Measurements from ENCODE around the gene ADAMTS2. TPM values are rescaled to one million over a fixed set of nuclear protein-coding genes. Genes with fewer than 3 reads are reported as not detected.
A peak's percentile ranks its signal among the peaks of the same experiment; 100 is the strongest.

The ADAMTS2 gene
- total and polyA plus RNA-seq, 2 experiments from 2014 or later, result 1.6 to 8.1 TPM

DNA sequence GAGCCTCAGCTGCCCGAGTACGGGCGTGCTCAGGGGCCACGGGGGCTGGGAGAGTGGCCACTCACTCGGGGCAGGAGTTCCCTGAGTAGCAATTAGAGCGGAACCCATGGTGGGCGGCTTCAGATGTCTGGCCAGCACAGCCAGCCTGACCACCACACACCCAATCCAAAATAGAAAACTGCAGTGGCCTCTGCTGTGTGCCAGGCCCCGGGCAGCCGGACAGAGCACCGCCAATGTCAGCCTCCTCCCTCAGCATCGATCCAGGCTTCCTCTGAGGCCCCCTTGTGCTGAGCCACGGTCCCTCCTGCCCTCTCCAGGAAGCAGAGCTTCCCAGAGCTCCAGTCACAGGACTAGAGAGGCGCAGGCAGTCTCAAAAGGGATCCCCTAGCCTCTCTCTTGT is 2.7 kb downstream of the ADAMTS2 start:
- no peak for TF ChIP-seq JUNB (IDR thresholded peaks at IDR 0.05; ENCODE audit: unreplicated experiment)
- peak; percentile 15 to 45; a peak in 2 of 4 replicates for TF ChIP-seq CTCF (conservative IDR thresholded peaks at IDR 0.05; ENCODE audit: low read depth in 2 of 2)
- Histone ChIP-seq H2AFZ (no peak overlapping the region), H3K27ac (ENCODE audit: low read depth) (no peak overlapping the region), H3F3A (replicated peaks; ENCODE audit: low read depth) (0 out of 2 replicates have a peak, but pooled peaks cover 6% of the 10 kb centered on the region), H3K79me2 (replicated peaks; ENCODE audit: insufficient read depth) (no peaks in the 10 kb centered on the region), H3K4me2 (peak overlapping the region; percentile 99), H3K36me3 (ENCODE audit: insufficient read depth) (no peaks in the 10 kb centered on the region), H4K20me1 (replicated peaks; ENCODE audit: insufficient read depth) (no peaks in the 10 kb centered on the region; the same call in 1 of the 2 replicates), H3K4me1 (ENCODE audit: insufficient read depth) (peaks cover 19% of the 10 kb centered on the region; the same call in 1 of the 2 replicates), H3K9me2 (ENCODE audit: insufficient read depth) (no peaks in the 10 kb centered on the region), H3K4me3 (peak overlapping the region; percentile 83; the same call in 1 of the 2 replicates), H3K27me3 (ENCODE audit: insufficient read depth) (peaks cover 46% of the 10 kb centered on the region)
- H3K27me3 Mint-ChIP-seq (ENCODE audit: insufficient read depth, low read depth, poor library complexity), result peaks cover 46% of the 10 kb centered on the region
- H3K36me3 Mint-ChIP-seq (ENCODE audit: low read depth), result no peaks in the 10 kb centered on the region; the same call in 2 of the 3 replicates
- H3K27ac Mint-ChIP-seq, result no peak overlapping the region
- peak; percentile 58 for DNase-seq (ENCODE audit: low spot score)
- peaks cover 17% of the 10 kb centered on the region for H3K4me1 Mint-ChIP-seq
- H3K9me3 Mint-ChIP-seq, result peaks cover 2% of the 10 kb centered on the region; the same call in 2 of the 3 replicates
- ATAC-seq, result peak; percentile 11
- peak overlapping the region; percentile 74 for H3K4me3 Mint-ChIP-seq

GRCh38 chr5:179340465-179340864 is 4.8 kb downstream of the ADAMTS2 start:
- no peak overlapping the region for H3K4me2 ChIP-seq
- H3F3A ChIP-seq (replicated peaks; ENCODE audit: low read depth), result 0 out of 2 replicates have a peak, but pooled peaks cover 6% of the 10 kb centered on the region
- H3K9me2 ChIP-seq (ENCODE audit: insufficient read depth), result no peaks in the 10 kb centered on the region
- H2AFZ ChIP-seq, result no peak overlapping the region
- Mint-ChIP-seq H3K27ac (no peak overlapping the region), H3K4me3 (no peak overlapping the region), H3K4me1 (peaks cover 9% of the 10 kb centered on the region), H3K9me3 (peaks cover 2% of the 10 kb centered on the region; the same call in 2 of the 3 replicates), H3K27me3 (ENCODE audit: insufficient read depth, low read depth, poor library complexity) (peaks cover 29% of the 10 kb centered on the region), H3K36me3 (ENCODE audit: low read depth) (no peaks in the 10 kb centered on the region; the same call in 2 of the 3 replicates)
- no peaks in the 10 kb centered on the region for H3K79me2 ChIP-seq (replicated peaks; ENCODE audit: insufficient read depth)
- no peak overlapping the region for H3K4me3 ChIP-seq
- TF ChIP-seq, protein P1, sequence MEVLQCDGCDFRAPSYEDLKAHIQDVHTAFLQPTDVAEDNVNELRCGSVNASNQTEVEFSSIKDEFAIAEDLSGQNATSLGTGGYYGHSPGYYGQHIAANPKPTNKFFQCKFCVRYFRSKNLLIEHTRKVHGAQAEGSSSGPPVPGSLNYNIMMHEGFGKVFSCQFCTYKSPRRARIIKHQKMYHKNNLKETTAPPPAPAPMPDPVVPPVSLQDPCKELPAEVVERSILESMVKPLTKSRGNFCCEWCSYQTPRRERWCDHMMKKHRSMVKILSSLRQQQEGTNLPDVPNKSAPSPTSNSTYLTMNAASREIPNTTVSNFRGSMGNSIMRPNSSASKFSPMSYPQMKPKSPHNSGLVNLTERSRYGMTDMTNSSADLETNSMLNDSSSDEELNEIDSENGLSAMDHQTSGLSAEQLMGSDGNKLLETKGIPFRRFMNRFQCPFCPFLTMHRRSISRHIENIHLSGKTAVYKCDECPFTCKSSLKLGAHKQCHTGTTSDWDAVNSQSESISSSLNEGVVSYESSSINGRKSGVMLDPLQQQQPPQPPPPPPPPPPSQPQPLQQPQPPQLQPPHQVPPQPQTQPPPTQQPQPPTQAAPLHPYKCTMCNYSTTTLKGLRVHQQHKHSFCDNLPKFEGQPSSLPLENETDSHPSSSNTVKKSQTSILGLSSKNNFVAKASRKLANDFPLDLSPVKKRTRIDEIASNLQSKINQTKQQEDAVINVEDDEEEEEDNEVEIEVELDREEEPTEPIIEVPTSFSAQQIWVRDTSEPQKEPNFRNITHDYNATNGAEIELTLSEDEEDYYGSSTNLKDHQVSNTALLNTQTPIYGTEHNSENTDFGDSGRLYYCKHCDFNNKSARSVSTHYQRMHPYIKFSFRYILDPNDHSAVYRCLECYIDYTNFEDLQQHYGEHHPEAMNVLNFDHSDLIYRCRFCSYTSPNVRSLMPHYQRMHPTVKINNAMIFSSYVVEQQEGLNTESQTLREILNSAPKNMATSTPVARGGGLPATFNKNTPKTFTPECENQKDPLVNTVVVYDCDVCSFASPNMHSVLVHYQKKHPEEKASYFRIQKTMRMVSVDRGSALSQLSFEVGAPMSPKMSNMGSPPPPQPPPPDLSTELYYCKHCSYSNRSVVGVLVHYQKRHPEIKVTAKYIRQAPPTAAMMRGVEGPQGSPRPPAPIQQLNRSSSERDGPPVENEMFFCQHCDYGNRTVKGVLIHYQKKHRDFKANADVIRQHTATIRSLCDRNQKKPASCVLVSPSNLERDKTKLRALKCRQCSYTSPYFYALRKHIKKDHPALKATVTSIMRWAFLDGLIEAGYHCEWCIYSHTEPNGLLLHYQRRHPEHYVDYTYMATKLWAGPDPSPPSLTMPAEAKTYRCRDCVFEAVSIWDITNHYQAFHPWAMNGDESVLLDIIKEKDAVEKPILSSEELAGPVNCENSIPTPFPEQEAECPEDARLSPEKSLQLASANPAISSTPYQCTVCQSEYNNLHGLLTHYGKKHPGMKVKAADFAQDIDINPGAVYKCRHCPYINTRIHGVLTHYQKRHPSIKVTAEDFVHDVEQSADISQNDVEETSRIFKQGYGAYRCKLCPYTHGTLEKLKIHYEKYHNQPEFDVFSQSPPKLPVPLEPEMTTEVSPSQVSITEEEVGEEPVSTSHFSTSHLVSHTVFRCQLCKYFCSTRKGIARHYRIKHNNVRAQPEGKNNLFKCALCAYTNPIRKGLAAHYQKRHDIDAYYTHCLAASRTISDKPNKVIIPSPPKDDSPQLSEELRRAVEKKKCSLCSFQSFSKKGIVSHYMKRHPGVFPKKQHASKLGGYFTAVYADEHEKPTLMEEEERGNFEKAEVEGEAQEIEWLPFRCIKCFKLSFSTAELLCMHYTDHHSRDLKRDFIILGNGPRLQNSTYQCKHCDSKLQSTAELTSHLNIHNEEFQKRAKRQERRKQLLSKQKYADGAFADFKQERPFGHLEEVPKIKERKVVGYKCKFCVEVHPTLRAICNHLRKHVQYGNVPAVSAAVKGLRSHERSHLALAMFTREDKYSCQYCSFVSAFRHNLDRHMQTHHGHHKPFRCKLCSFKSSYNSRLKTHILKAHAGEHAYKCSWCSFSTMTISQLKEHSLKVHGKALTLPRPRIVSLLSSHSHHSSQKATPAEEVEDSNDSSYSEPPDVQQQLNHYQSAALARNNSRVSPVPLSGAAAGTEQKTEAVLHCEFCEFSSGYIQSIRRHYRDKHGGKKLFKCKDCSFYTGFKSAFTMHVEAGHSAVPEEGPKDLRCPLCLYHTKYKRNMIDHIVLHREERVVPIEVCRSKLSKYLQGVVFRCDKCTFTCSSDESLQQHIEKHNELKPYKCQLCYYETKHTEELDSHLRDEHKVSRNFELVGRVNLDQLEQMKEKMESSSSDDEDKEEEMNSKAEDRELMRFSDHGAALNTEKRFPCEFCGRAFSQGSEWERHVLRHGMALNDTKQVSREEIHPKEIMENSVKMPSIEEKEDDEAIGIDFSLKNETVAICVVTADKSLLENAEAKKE (CRISPR knock-in tag; IDR thresholded peaks at IDR 0.05), result no peak
- TF ChIP-seq POLR2AphosphoS5 (IDR thresholded peaks at IDR 0.05; ENCODE audit: low read depth) (no peak), JUNB (IDR thresholded peaks at IDR 0.05; ENCODE audit: unreplicated experiment) (no peak), ETS1 (IDR thresholded peaks at IDR 0.05) (no peak), ZNF114 (CRISPR knock-in tag; IDR thresholded peaks at IDR 0.05) (no peak), EZH2 (IDR thresholded peaks at IDR 0.05; ENCODE audit: low read depth, unreplicated experiment) (no peak), STAT1 (IDR thresholded peaks at IDR 0.05; ENCODE audit: unreplicated experiment) (no peak), CTCF (conservative IDR thresholded peaks at IDR 0.05; ENCODE audit: low read depth in 2 of 2) (no peak), CREB1 (CRISPR knock-in tag; IDR thresholded peaks at IDR 0.05; ENCODE audit: low read depth) (no peak)
- H3K27me3 ChIP-seq (ENCODE audit: insufficient read depth), result peaks cover 25% of the 10 kb centered on the region
- H3K4me1 ChIP-seq (ENCODE audit: insufficient read depth), result peaks cover 11% of the 10 kb centered on the region; the same call in 1 of the 2 replicates
- no peaks in the 10 kb centered on the region for H3K36me3 ChIP-seq (ENCODE audit: insufficient read depth)
- no peak for ATAC-seq
- H4K20me1 ChIP-seq (replicated peaks; ENCODE audit: insufficient read depth), result no peaks in the 10 kb centered on the region; the same call in 1 of the 2 replicates
- H3K27ac ChIP-seq (ENCODE audit: low read depth), result no peak overlapping the region
- DNase-seq (ENCODE audit: low spot score), result no peak

Data from GM23338 (cell line).